Measurements from ENCODE around the gene SMARCAL1.
A peak's percentile ranks its signal among the peaks of the same experiment; 100 is the strongest.
"Not testable (repeated sequence)": the region's sequence is repeated elsewhere in the genome, so short reads cannot be mapped to it uniquely, and the experiment has no call there.

The SMARCAL1 gene

DNA sequence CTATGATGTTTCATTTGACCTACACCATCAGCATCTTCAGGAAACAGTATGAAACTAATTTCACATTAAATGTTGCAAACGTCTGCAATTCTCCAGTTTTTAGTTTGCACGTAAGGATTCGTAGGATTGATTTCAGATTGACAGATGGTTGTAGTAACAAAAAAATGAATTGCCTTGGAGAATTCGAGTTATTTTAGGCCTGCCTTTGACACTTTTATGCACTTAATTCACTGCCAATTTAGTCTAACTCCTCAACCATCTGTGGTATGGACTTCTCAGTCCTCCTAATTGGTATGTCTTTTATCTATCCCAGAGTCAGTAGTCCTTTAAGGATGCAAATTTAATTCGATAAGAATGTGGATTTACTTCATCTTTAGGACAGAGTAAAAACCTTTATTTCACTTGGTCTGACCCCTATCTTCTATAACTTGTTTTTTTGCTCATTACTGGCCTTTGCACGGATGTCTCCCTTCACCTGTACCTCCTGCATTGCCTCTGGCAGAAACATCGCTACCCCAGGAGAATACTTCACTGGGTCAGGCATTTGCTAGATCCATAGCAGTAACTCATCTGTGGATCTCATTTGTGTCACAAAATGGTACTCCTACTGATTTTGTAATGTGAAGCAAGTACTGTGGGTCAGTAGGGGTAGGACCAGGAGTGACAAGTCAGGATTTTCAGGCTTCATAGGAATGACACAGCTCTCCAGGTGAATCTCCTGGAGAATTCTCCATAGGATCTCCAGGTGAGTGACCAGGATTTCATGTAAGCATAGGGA lies 90.3 kb downstream of the SMARCAL1 start:
- no peak for DNase-seq (ENCODE audit: low spot score)

DNA sequence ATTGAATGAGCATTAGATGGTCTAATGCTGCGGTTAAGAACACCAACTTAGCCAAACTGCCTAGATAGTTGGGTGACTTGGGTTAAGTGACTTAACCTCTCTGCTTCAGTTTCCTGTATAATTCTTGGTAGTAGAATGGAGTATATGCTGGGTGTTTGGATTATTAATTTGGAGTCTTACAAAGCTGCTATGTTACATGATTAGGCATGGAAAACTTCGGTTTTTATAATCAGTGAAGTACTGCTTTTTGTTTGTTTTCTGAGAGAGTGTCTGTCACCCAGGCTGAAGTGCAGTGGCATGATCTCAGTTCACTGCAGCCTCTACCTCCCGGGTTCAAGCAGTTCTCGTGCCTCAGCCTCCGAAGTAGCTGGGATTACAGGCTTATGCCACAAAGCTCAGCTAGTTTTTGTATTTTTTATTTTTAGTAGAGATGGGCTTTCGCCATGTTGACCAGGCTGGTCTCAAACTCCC lies 90.9 kb downstream of the SMARCAL1 start:
- DNase-seq (ENCODE audit: low spot score) = no peak

DNA sequence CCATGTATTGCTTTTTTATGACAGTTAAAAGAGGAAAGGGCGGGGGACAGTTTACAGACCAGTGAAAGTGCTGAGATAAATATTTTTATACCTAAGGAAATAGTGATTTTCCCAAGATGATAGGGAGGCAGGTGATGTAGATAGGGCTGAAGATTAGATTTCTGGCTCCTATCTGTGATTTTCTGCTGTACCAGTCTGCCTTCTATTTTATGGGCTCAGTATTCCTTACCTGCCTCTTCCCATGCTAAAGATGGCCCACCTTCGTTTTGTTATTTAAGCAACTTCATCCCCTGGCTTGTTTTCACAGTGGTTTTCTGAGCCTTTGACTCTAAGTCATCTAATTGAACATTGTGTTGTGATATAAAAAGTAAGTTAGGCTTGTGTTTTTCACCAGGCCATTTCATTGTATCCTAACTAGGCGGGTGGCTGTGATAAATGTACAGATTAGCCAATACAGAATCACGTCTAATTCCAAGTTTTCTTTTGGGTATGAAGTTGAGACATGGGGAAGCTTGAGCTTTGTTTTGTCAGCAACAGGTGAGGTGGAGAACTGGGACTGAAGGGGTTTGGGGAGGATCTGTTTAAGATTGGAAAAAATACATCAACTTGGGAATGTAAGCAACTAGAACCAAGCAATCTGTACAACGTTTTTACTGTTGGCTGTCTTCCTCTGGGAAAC lies 91.6 kb downstream of the SMARCAL1 start:
- no peak for DNase-seq (ENCODE audit: low spot score)

DNA sequence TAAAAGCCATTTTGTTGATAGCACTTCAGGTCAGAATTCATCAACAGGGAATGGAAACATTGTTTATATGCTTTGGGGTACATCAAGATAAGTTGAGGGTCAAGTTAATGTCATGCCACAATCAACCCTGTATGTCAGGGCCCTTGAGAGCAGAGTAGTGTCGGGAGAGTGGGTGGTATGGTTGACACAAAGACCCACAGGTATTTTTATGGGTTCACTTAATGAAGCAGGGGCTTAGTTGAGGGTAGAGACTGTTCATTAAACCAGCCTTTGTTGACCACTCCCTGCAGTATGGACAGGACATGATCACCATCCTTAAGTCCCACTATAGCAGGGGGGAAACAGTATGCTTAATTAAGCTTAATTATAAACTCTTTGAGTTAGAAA lies 92.1 kb downstream of the SMARCAL1 start:
- DNase-seq (ENCODE audit: low spot score) = no peak

DNA sequence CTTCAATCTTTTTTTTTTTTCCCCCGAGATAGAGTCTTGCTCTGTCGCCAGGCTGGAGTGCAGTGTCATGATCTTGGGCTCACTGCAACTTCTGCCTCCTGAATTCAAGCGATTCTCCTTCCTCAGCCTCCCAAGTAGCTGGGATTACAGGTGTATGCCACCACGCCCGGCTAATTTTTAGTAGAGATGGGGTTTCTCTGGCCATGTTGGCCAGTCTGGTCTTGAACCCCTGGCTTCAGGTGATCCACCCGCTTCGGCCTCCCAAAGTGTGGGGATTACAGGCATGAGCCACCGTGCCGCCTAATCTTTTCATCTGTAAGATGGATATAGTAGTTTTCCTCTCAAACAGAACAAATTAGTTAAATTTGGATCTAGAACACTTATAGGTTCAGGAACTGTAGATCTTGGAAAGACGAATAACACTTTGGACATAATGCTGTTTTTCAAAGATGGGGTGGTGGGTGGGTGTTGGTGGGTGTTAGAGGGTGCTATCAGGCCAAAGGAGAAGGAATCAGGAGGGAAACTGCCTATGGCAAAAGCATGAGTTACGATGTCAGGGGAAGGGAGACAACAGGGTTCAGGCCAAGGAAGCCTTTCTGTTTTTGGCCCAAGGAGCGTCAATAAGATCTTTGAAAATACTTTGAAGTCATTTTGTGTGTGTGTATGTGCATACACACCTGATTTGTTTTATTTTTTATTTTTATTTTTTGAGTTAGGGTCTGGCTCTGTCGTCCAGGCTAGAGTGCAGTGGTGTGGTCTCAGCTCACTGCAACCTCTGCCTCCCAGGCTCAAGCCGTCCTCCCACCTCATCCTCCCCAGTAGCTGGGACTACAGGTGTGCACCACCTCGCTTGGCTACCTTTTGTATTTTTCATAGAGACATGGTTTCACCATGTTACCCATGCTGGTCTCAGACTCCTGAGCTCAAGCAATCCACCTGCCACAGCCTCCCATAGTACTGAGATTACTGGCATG lies 93.1 kb downstream of the SMARCAL1 start:
- no peak for DNase-seq (ENCODE audit: low spot score)

DNA sequence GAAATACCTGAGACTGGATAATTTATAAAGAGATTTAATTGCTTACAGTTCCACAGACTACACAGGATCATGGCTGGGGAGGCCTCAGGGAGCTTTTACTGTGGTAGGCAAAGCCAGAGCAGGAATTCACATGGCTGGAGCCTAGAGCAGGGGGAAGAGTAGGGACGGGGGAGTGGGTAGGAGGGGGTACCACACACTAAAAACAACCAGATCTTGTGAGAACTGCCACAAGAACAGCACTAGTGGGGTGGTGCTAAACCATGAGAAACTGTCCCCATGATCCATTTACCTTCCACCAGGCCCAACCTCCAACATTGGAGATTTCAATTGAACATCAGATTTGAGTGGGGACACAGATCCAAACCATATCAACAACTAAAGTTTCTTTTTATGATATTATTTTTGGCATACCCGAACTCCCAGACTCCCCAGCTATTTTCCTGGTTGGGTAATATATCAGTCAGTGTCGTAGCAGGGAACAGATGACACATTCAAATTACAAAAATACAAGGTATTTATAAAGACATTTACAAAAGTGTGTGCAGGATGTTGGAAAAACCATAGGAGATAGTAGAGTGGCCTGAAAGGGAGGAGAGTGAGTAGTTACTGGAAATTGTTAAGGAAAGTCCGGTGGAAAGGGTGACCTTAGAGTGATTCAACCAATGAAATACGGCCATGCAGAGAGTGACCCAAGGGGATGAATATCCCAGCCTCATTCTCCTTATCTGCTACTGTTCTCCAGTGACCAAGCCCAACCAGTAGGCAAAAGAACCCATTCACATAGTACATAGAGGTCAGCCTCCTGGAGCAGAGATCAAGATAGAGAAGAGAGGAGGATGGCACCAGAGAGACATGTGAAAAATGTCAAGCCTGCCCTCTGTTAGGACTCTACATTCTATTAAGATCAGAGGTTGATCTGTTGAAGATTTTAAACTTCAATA lies 95.2 kb downstream of the SMARCAL1 start:
- no peak for DNase-seq (ENCODE audit: low spot score)

DNA sequence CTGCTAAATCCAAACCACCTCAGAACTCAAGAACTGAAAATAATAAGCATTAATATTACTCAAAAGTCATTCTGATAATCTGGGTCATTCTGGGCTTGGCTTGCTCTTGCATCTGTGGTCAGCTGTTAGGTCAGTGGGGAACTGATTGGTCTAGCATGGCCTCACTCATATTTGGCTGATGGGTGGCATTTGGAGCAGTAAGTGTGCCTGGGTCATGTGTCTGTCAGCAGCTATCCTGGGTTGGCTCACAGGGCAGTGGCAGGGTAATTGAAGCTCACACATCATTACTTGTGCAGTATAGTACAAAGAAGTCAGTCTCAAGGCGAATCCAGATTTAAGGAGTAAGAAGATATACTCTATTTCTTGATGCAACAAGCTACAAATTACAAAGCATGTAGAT lies 95.9 kb downstream of the SMARCAL1 start:
- DNase-seq (ENCODE audit: low spot score) = no peak

DNA sequence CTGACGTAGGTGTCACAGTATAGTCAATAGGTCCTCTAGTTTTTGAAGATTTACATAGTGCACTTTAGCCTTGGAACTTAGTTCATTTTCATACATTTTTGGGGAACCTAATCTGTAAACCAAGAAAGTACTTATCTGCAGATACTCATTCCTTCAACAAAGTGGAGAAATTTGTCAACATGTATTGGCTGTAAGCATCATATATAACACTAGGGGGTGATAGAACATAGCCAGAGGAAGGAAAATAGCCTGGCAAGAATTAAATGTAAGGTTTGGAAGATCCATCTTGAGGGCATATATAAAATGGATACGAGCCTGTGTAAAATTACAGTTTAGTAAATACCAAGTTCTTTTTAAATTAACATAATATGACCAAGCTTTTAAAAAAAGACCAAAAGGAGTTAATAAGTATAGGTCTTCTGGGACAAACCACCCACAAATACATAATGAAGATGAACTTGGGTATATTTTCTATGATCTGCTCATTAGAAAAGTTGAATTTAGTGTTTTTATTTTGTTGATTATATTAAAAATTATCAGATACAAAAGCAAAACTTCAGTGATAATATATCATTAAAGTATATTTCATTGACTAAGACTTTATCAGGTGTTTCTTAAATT lies 104.6 kb downstream of the SMARCAL1 start:
- DNase-seq (ENCODE audit: low spot score) = peak; percentile 70

DNA sequence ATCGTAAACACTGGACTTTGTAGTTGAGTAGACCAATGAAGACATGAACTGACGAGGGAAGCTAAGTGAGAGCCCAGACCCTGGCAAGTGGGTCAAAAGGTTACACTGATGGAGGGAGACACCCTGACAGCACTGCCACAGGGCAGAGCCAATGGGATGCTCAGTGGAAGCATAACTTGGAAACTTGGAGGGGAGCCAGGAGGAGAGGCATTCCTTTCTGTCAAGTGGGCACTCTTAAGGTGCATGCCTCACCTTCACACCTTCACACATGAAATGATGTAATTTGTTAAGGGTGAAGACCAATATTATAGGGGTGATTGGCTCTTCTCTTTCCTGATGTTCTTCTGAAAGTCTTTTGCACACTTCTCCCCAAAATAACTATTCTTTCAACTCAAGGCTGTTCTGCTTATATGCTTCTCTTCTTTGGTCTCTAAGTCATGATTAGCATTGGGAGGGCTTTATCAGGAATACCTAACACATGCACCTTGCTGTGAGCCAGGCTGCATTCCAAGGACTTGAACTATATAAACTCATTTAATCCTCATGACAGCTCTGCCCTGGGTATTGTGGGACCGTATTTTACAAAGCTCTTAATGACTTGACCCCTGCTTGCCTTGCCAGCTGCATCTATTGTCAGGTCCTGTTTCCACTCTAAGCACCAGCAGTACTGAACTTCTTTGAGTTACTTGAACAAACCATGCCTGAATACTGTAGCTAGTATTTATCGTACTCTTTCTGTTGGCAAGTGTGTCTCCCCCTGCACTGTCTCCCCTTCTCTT lies 105.4 kb downstream of the SMARCAL1 start:
- DNase-seq (ENCODE audit: low spot score) = no peak

DNA sequence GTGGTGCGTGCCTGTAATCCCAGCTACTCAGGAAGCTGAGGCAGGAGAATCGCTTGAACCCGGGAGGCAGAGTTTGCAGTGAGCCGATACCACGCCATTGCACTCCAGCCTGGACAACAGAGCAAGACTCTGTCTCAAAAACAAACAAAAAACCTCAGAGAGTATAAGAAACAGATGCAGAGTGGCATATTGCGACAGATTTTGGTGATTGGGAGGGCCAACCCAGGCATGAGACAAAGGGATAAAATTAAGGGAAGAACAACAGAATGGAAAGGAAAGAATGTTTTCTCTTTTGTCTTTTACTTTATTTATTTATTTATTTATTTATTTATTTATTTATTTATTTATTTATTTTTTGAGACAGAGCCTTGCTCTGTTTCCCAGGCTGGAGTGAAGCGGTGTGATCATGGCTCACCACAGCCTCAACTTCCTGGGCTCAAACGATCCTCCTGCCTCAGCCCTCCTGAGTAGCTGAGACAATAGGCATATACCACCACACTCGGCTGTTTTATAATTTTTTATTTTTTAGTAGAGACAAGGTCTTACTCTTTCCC lies 106.4 kb downstream of the SMARCAL1 start:
- DNase-seq (ENCODE audit: low spot score) = not testable (repeated sequence)

DNA sequence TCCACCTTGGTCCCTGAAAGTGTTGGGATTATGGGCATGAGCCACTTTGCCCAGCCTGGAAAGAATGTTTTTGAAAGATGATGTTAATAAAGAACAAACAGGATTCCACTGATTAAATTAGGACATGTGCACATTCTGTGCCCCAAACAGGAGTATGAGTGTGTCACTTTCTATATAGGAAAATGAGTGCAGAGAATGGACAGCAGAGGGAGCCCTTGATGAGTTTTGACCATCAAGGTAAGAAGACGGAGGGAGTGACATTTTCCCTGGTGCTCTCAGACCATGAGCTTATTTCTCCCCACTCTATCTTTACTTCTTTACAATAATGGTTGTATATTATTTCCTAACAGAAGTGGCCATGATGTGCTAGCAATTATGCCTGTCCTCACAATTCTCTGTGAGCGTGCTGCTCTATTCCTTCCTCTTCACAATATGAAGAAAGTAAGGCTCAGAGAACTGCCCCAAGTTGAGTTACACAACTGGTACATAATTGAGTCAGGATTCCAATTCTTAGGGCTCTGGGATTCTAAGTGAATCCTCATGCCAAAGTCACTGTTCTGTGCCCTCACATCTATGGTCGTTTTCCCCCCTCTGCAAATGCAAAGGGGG lies 107.0 kb downstream of the SMARCAL1 start:
- peak; percentile 85 for DNase-seq (ENCODE audit: low spot score)

DNA sequence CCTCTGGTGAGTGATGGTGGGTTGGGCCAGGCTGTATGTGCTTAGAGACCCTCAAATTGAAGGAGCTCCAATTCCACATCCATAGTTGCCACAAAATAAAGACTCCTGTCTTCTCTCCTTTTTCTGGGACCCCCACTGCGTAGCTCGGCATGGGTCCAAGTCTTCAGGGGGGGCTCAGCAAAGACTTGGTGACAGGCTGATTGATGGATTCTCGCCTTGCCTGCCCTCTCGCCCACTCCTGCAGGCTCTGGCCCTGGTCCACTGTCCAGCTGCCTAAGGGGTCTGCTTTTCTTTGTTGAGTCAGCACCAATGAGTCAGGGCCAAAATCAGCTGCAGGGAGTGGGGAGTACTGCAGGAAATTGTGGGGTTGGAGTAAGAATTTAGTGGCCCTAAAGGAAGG lies 107.8 kb downstream of the SMARCAL1 start:
- DNase-seq (ENCODE audit: low spot score) = no peak

DNA sequence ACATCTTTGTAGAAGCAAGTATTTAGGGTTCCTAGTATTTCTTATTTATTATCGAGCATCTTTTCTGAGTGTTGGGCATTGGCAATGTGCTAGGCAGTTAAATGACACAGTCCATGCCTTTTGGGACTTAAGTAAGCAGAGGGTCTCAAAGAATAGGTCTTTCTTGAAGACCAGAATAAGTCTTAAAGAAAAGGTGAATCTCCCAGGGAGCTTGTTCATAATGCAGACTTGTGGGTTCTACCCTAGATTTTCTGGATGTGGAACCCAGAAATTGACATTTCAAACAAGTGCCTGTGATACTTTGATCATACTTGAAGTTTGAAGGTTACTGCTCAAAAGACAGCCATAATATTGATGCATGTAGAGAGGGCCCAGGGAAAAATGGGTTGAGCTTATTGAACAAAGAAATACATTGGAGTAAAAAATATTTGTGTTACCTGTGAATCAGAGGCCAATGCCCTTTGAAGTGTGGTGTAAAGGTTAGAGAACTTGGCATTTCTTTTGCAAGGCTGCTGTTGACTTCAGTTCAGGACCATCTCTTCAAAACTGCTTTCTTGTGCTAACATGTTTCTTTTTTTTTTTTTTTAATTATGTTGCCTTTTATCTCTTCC lies 110.7 kb downstream of the SMARCAL1 start:
- no peak for DNase-seq (ENCODE audit: low spot score)

DNA sequence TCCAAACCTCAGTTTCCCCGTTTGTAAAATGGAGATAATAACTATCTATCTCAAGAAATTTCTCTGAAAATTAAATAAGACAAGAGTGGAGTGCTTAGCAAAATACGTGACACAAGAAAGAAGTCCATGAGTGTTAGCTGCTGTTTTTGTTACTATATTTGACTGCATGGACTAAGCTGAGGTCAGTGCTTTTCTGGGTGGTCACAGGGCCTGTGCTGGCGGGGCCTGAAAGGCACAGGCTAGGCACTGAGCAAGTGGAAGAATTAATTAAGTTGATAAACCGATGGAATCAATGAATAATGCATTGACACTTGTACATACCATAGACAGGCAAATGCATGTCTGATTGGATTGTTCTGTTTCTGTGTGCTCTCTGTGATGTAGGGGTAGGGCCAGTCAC lies 113.7 kb downstream of the SMARCAL1 start:
- no peak for DNase-seq (ENCODE audit: low spot score)

DNA sequence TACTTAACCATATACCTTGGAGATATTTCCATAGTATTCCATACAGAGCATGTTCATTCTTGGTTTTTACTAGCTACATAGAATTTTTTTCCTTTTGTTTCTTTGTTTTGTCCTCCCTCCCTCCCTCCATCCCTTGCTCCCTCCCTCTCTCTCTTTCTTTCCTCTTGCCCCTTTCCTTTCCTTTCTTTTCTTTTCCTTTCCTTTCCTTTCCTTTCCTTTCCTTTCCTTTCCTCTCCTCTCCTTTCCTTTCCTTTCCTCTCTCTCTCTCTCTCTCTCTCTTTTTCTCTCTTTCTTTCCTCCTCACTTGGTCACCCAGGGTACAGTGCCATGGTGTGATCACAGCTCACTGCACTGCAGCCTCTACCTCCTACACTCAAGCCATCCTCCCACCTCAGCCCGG lies 114.7 kb downstream of the SMARCAL1 start:
- no peak for DNase-seq (ENCODE audit: low spot score)

DNA sequence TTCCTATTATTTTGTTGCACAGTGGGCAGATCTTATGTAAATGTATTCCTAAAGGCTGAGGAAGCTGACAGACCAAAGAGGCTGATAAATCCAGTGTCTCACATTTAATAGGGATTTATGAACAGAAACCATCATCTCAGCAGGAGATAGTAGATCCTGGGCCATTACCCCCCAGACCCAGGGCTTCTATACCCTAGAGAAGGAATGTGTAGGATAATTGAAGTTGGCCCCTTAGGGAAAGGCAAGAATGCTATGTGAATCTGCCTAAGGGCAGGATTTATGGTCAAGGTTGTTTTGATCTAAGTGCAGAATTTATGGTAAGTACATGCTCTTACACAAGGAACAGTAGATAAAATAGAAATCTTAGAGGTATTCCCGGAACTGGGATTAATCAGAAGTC lies 115.3 kb downstream of the SMARCAL1 start:
- no peak for DNase-seq (ENCODE audit: low spot score)

DNA sequence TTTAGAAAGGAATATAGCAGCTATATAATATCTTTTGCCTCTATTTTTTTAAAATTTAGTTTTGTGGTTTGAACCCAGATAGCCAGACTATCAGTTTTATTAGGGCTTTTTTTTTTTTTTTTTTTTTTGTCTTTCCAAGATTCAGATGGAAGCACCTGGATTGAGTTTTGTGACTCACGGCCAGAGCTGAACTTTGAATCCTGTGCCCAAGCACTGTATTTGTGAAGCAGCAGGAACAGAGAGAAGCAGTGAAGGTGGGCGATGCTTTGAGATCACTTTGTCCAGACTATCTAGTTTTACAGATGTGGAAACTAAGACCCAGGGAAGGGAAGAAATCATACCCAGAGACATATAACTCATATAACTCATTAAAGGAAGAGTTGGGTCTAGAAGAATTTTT lies 120.3 kb downstream of the SMARCAL1 start:
- DNase-seq (ENCODE audit: low spot score) = no peak
